Forelimb muscle (tissue), 1 donor: ENCODE measurements around the gene ZNF804B. TPM values are rescaled to one million over a fixed set of nuclear protein-coding genes. Genes with fewer than 3 reads are reported as not detected.

ENCODE experiments used
- DNase-seq: peaks from one replicate; pipeline ENCODE4 v3.0.0-alpha.2; 2013; ENCODE audit warnings: low read depth
- polyA plus RNA-seq: library from polyadenylated mRNA; unstranded; fragments of 120-200 nt; gene quantifications from one replicate; pipeline ENCODE4 v1.2.1, GENCODE V29; 2013; ENCODE audit not compliant: insufficient read length

ZNF804B gene
- polyA plus RNA-seq, 1 donor, result not detected

- no peak for DNase-seq
Observed at GRCh38 chr7:89264126-89264525, 504.6 kb downstream of the ZNF804B start.

GRCh38 chr7:89265631-89266030, 506.1 kb downstream of the ZNF804B start:
- no peak for DNase-seq

GRCh38 chr7:89283302-89283701, 523.8 kb downstream of the ZNF804B start:
- no peak for DNase-seq

GRCh38 chr7:89308535-89308934, 549.0 kb downstream of the ZNF804B start:
- no peak for DNase-seq

- DNase-seq, result no peak
Observed at GRCh38 chr7:89311886-89312285, 552.4 kb downstream of the ZNF804B start.

- no peak for DNase-seq
Observed at GRCh38 chr7:89312551-89312950, 553.1 kb downstream of the ZNF804B start.

GRCh38 chr7:89316584-89317251, 557.2 kb downstream of the ZNF804B start:
- no peak for DNase-seq

GRCh38 chr7:89332026-89332425, 572.5 kb downstream of the ZNF804B start:
- DNase-seq, result no peak

- DNase-seq, result no peak
Observed at GRCh38 chr7:89334797-89335196, 575.3 kb downstream of the ZNF804B start.

GRCh38 chr7:89335490-89335889, 576.0 kb downstream of the ZNF804B start:
- no peak for DNase-seq

GRCh38 chr7:89336121-89336520, 576.6 kb downstream of the ZNF804B start:
- no peak for DNase-seq

- DNase-seq, result no peak
Observed at GRCh38 chr7:89339748-89340147, 580.2 kb downstream of the ZNF804B start.

- DNase-seq, result no peak
Observed at GRCh38 chr7:89357121-89357520, 597.6 kb downstream of the ZNF804B start.

- DNase-seq, result no peak
Observed at GRCh38 chr7:89377219-89377618, 617.7 kb downstream of the ZNF804B start.

GRCh38 chr7:89385411-89385810, 625.9 kb downstream of the ZNF804B start:
- DNase-seq, result no peak

Other genes starting within 250 kb of the ZNF804B start
- not detected for gene TEX47, start 36.0 kb downstream of the ZNF804B start, polyA plus RNA-seq